ENCODE data around the gene BCL6. TPM values are rescaled to one million over a fixed set of nuclear protein-coding genes. Genes with fewer than 3 reads are reported as not detected.

Gene BCL6
- total and polyA plus RNA-seq, 2 experiments from 2014 or later: 2.6 to 5.9 TPM

- Histone ChIP-seq H3K27me3 (ENCODE audit: insufficient read depth) (peaks cover 68% of the 10 kb centered on the region), H4K20me1 (replicated peaks; ENCODE audit: insufficient read depth) (no peaks in the 10 kb centered on the region), H3K4me3 (peak overlapping the region; percentile 82), H2AFZ (peak overlapping the region; percentile 80), H3K4me1 (ENCODE audit: insufficient read depth) (peaks cover 28% of the 10 kb centered on the region), H3F3A (replicated peaks; ENCODE audit: low read depth) (no peaks in the 10 kb centered on the region; the same call in 1 of the 2 replicates), H3K9me2 (ENCODE audit: insufficient read depth) (no peaks in the 10 kb centered on the region), H3K36me3 (ENCODE audit: insufficient read depth) (no peaks in the 10 kb centered on the region), H3K27ac (ENCODE audit: low read depth) (peak overlapping the region; percentile 51; the same call in 1 of the 2 replicates), H3K79me2 (replicated peaks; ENCODE audit: insufficient read depth) (0 out of 2 replicates have a peak, but pooled peaks cover 3% of the 10 kb centered on the region), H3K4me2 (peak overlapping the region; percentile 87)
- peaks cover 47% of the 10 kb centered on the region for H3K27me3 Mint-ChIP-seq (ENCODE audit: insufficient read depth, low read depth, poor library complexity)
- TF ChIP-seq POLR2AphosphoS5 (IDR thresholded peaks at IDR 0.05; ENCODE audit: low read depth) (peak; percentile 44), NANOG (IDR thresholded peaks at IDR 0.05; ENCODE audit: borderline replicate concordance) (no peak), EZH2phosphoT487 (IDR thresholded peaks at IDR 0.05; ENCODE audit: unreplicated experiment) (no peak), STAT1 (IDR thresholded peaks at IDR 0.05; ENCODE audit: unreplicated experiment) (no peak), CREB1 (CRISPR knock-in tag; IDR thresholded peaks at IDR 0.05; ENCODE audit: low read depth) (peak; percentile 70), ZNF462 (CRISPR knock-in tag; IDR thresholded peaks at IDR 0.05) (no peak)
- TF ChIP-seq, protein P1, sequence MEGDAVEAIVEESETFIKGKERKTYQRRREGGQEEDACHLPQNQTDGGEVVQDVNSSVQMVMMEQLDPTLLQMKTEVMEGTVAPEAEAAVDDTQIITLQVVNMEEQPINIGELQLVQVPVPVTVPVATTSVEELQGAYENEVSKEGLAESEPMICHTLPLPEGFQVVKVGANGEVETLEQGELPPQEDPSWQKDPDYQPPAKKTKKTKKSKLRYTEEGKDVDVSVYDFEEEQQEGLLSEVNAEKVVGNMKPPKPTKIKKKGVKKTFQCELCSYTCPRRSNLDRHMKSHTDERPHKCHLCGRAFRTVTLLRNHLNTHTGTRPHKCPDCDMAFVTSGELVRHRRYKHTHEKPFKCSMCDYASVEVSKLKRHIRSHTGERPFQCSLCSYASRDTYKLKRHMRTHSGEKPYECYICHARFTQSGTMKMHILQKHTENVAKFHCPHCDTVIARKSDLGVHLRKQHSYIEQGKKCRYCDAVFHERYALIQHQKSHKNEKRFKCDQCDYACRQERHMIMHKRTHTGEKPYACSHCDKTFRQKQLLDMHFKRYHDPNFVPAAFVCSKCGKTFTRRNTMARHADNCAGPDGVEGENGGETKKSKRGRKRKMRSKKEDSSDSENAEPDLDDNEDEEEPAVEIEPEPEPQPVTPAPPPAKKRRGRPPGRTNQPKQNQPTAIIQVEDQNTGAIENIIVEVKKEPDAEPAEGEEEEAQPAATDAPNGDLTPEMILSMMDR (conservative IDR thresholded peaks at IDR 0.05; ENCODE audit: low read depth in 2 of 2): peak; percentile 77 to 91
- TF ChIP-seq, protein P2, sequence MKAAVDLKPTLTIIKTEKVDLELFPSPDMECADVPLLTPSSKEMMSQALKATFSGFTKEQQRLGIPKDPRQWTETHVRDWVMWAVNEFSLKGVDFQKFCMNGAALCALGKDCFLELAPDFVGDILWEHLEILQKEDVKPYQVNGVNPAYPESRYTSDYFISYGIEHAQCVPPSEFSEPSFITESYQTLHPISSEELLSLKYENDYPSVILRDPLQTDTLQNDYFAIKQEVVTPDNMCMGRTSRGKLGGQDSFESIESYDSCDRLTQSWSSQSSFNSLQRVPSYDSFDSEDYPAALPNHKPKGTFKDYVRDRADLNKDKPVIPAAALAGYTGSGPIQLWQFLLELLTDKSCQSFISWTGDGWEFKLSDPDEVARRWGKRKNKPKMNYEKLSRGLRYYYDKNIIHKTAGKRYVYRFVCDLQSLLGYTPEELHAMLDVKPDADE (IDR thresholded peaks at IDR 0.05): 0 out of 2 replicates have a peak, but pooled peaks have one; percentile 15
- ATAC-seq: peak; percentile 20
- H3K27ac Mint-ChIP-seq: peak overlapping the region; percentile 87; the same call in 1 of the 2 replicates
- no peaks in the 10 kb centered on the region for H3K9me3 Mint-ChIP-seq
- peak; percentile 83 for DNase-seq (ENCODE audit: low spot score)
- no peaks in the 10 kb centered on the region; the same call in 2 of the 3 replicates for H3K36me3 Mint-ChIP-seq (ENCODE audit: low read depth)
- H3K4me1 Mint-ChIP-seq: peaks cover 44% of the 10 kb centered on the region
- H3K4me3 Mint-ChIP-seq: peak overlapping the region; percentile 81
Measured at GRCh38 chr3:187739561-187740332, 5.5 kb downstream of the BCL6 start.
